HG03520 (cell line): ENCODE measurements around the gene AURKAIP1.
"Not testable (repeated sequence)": the region's sequence is repeated elsewhere in the genome, so short reads cannot be mapped to it uniquely, and the experiment has no call there.

ENCODE experiments used
- ATAC-seq: cut with Tn5 transposase; IDR thresholded peaks from one replicate; pipeline ENCODE4 v1.9.1; 2021; ENCODE audit warnings: mild to moderate bottlenecking, moderate library complexity; ENCODE audit not compliant: unreplicated experiment

AURKAIP1 gene

GRCh38 chr1:1387098-1388077 is 12.4 kb upstream of the AURKAIP1 start:
- ATAC-seq, result no peak

DNA sequence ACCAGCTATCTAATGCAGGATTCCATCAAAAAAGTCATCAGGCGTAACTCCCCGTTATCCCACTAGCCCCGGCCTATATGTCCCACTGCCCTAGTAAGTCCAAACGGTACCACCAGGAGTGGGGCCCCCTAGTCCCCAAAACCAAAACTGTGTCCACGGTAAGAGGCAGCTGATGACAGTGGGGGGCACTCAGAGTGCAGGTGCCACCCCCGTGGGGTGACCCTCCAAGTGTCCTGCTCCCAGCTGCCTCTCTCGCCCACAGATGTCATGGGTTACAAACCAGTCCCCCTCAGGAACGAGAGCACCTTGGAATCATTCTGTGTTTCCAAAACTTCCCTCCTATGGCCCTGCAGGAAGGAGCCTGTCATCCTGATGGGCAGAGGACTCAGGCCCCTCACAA is 10.9 kb upstream of the AURKAIP1 start:
- no peak for ATAC-seq

- not testable (repeated sequence) for ATAC-seq
These were observed 10.3 kb upstream of the AURKAIP1 start for GRCh38 chr1:1385339-1385738.

DNA sequence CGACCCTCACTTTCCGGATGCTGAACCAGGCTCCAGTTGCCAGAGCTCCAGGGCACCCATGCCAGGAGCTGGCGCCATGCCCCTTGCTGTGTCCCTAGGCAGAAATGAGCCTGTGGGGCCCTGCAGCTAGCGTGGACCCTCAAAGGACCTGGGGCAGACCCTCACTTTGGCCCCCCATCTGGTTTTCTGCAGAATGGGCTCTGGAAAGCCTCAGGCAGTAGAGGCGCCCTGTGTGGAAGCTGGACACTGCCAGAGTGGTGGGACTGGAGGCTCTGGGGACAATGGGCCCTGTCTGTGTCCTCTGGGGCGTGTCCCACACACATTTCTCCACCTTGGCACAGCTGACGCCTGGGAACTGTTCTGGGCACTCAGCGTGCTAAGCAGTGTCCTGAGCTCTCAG is 6.3 kb upstream of the AURKAIP1 start:
- ATAC-seq, result no peak

GRCh38 chr1:1380860-1381259 is 5.9 kb upstream of the AURKAIP1 start:
- ATAC-seq, result no peak

DNA sequence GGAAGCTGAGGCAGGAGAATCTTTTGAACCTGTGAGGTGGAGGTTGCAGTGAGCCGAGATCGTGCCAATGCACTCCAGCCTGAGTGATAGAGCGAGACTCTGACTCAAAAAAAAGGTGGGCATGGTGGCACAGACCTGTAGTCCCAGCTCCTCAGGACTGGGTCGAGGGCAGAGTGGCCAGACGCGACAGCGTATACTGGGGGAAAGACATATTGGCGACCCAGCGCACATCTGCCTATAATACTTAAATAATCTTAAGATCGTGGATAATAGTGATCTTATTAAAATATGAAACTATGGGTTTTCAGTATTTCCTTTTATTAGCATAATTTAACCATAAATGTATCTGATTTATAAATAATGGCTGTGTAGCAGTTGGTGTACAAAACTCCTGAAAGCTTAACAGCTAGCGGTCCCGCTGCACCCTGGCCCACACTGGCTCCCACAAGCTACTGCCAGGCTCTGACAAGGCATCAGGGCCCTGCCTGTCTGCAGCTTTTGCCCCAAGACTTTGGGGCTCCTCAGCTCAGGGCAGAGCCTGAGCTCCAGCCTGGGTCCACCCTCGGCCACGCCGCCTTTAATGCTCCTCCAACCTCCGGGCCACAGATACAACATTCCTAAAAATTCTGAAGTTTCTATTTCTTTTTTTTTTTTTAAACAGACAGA is 2.7 kb upstream of the AURKAIP1 start:
- ATAC-seq, result no peak

- no peak for ATAC-seq
These were observed 1.7 kb upstream of the AURKAIP1 start for GRCh38 chr1:1376551-1377226.

DNA sequence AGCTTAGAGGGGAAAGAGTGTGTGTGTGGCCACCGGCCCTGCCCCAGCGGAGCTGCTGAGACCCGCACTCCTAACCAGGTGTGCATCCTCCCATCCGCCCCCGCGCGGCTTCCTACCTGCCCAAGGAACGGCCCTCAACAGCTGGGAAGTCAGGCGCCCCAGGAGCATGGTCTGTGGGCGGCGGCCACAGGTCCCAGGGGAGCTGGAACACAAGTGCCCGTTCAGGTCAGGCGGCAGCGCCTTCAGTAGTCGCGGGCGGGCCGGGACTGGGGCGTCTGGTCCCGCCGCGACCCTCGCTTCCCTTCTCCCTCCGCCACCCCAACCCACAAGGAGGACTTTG is 448 bp downstream of the AURKAIP1 start:
- peak; percentile 10 for ATAC-seq

GRCh38 chr1:1373815-1374588 is 1.0 kb downstream of the AURKAIP1 start:
- ATAC-seq, result no peak

DNA sequence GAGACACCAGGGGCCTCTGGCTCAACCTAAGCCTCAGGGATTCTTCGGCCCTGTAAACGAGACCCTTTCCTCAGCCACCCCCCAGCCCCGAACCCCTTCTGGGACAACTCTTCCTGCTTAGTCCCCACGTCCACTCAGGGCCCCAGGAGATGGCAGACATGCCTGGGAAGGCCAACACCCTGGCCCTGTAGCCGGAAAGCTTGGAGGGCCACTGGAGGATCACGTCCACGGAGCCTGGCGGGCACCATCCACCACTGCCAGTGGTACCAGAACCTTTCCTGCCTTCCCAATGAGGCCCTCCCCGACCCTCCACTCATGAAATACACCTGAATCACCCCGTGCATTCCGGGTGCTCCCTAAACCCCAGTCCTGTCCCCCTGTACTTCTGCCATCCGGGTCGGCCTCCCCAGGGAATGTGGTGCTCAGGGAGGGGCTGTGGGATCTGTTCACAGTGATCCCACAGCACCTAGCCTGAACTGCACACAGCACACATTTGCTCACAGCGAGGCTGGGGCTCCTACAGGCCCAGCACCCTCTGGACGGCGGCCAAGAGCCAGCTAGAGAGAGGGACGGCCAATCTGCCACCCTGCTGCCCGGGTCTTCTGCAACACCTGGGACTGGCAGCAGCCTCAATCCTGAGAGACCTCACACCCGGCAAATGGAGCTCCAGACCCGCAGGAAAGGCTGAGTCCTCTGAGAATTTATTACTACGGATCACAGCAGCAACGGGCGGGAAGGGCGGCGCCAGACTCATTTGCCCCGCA is 1.8 kb downstream of the AURKAIP1 start:
- ATAC-seq, result no peak

DNA sequence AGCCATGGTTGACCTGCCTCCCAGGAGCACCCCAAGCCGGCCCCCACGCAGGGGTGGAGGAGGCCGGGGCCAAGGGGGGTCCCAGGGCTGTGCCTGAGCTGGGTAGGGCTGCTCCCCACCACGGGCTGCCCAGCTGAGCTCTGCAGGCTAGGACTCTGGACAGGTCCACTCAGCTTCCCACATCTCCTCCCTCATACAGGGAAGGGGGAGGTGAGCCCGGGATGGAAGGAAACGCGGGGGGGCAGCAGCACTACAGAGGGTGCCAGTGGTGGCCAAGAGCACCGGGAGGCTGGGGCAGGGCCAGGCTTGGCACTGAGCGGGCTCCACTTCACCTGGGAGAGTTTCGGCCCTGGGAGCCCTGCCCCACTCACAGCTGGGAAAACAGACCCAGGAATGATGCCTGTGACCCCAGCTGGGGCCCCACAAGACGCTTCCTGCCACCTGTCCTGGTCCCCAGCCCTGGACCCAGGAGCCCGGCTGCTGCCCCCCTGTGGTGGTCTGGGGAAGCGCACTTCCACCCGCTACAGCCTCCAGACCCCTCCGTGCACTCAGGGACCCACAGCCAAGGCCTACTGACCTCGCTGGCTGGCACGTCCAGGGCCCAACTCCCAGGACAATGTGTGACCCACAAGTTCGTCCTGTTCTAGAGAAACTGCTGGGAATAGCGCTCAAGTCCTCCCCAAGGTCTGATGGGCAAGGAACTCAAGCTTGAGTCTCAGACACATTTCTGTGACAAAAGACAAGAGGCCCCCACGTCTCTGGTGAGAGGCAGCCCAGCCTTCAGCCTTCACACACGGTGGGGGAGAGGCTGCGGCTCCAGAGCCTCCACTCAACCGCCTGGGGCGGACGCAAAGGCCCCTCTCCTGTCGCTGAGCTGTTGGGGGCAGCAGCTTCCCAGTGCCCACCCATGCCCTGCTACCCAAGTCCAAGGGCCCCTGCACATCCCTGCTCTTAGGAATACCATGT is 3.0 kb downstream of the AURKAIP1 start:
- ATAC-seq, result no peak

GRCh38 chr1:1371364-1371745 is 3.7 kb downstream of the AURKAIP1 start:
- ATAC-seq, result no peak

DNA sequence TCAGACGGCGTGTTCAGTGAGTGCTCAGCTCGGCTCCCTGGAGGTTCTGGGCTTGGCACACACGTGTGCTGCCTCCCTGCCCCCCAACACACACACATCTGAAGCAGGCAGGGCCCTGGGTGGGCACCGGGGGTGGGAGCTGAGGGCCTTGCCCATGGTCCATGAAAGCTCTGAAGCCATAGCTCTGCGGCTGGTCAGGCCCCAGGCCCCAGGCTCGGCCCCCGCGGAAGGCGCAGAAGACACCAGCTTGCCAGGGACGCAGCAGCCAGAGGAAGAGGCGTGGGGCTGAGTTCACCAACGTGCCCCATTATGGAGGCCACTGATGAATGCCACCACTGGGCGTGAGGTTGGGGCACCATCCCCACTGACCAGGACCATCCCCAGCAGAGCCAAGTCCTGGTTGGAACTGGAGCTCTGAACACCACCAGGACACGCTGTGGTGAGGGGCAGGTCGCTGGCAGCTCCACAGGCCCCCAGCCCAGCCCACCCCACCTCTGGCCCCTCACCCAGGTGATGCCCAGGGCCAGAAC is 4.2 kb downstream of the AURKAIP1 start:
- ATAC-seq, result no peak

GRCh38 chr1:1370094-1370493 is 4.9 kb downstream of the AURKAIP1 start:
- not testable (repeated sequence) for ATAC-seq

GRCh38 chr1:1367315-1367714 is 7.7 kb downstream of the AURKAIP1 start:
- no peak for ATAC-seq

- no peak for ATAC-seq
These were observed 8.3 kb downstream of the AURKAIP1 start for GRCh38 chr1:1366699-1367066.

GRCh38 chr1:1365875-1366698 is 8.9 kb downstream of the AURKAIP1 start:
- no peak for ATAC-seq

DNA sequence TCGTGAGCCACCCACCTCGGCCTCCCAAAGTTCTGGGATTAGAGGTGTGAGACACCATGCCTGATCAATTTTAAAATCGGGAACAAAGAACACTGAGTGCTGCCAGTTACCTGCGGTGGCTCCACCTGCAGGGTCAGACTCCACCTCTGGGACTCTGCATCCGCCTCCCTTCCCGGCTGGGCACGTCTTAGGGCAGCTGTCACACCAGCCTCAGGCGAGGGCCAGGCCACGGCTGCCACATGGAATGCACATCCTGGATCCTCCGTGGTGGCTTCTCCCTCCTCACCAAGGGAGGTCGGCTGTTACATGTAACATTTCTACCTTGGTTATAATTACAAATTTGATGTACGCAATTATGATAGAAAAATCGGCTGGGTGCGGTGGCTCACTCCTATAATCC is 10.7 kb downstream of the AURKAIP1 start:
- no peak for ATAC-seq
